ENCODE results near the gene GAB2.
A peak's percentile ranks its signal among the peaks of the same experiment; 100 is the strongest.
"Not testable (repeated sequence)": the region's sequence is repeated elsewhere in the genome, so short reads cannot be mapped to it uniquely, and the experiment has no call there.

Gene GAB2

GRCh38 chr11:78361228-78361627, 56.4 kb downstream of the GAB2 start:
- no peak for DNase-seq

- no peak for DNase-seq
Observed at GRCh38 chr11:78359921-78360320, 57.7 kb downstream of the GAB2 start.

- DNase-seq, result not testable (repeated sequence)
Observed at GRCh38 chr11:78357924-78358323, 59.7 kb downstream of the GAB2 start.

GRCh38 chr11:78357425-78357824, 60.2 kb downstream of the GAB2 start:
- DNase-seq, result not testable (repeated sequence)

- DNase-seq, result not testable (repeated sequence)
Observed at GRCh38 chr11:78355742-78356141, 61.9 kb downstream of the GAB2 start.

- no peak for DNase-seq
Observed at GRCh38 chr11:78355309-78355705, 62.3 kb downstream of the GAB2 start.

GRCh38 chr11:78354408-78355308, 63.0 kb downstream of the GAB2 start:
- peak; percentile 97 for DNase-seq

- DNase-seq, result no peak
Observed at GRCh38 chr11:78351979-78352841, 65.4 kb downstream of the GAB2 start.

GRCh38 chr11:78351193-78351592, 66.4 kb downstream of the GAB2 start:
- DNase-seq, result peak; percentile 69

GRCh38 chr11:78350646-78351165, 66.9 kb downstream of the GAB2 start:
- no peak for DNase-seq

GRCh38 chr11:78350091-78350645, 67.5 kb downstream of the GAB2 start:
- DNase-seq, result no peak

- DNase-seq, result no peak
Observed at GRCh38 chr11:78349624-78350023, 68.0 kb downstream of the GAB2 start.

GRCh38 chr11:78349114-78349513, 68.5 kb downstream of the GAB2 start:
- DNase-seq, result no peak

GRCh38 chr11:78347956-78348355, 69.7 kb downstream of the GAB2 start:
- no peak for DNase-seq

GRCh38 chr11:78346799-78347198, 70.8 kb downstream of the GAB2 start:
- DNase-seq, result no peak

- DNase-seq, result no peak
Observed at GRCh38 chr11:78345450-78345849, 72.2 kb downstream of the GAB2 start.

- no peak for DNase-seq
Observed at GRCh38 chr11:78344676-78345075, 72.9 kb downstream of the GAB2 start.

GRCh38 chr11:78344094-78344493, 73.5 kb downstream of the GAB2 start:
- no peak for DNase-seq

- no peak for DNase-seq
Observed at GRCh38 chr11:78343303-78343702, 74.3 kb downstream of the GAB2 start.

- no peak for DNase-seq
Observed at GRCh38 chr11:78341841-78342240, 75.8 kb downstream of the GAB2 start.

GRCh38 chr11:78340530-78340929, 77.1 kb downstream of the GAB2 start:
- DNase-seq, result no peak

GRCh38 chr11:78339945-78340344, 77.7 kb downstream of the GAB2 start:
- no peak for DNase-seq

GRCh38 chr11:78339483-78339882, 78.1 kb downstream of the GAB2 start:
- DNase-seq, result peak; percentile 79
